Measurements from ENCODE around the gene HLA-DMB. TPM values are rescaled to one million over a fixed set of nuclear protein-coding genes. Genes with fewer than 3 reads are reported as not detected.
A peak's percentile ranks its signal among the peaks of the same experiment; 100 is the strongest.
"Not testable (repeated sequence)": the region's sequence is repeated elsewhere in the genome, so short reads cannot be mapped to it uniquely, and the experiment has no call there.

HLA-DMB gene
- total and polyA plus RNA-seq, 2 donors (not counting 1 experiment from before 2014, with no cell fraction given), result 0.28 to 0.83 TPM

DNA sequence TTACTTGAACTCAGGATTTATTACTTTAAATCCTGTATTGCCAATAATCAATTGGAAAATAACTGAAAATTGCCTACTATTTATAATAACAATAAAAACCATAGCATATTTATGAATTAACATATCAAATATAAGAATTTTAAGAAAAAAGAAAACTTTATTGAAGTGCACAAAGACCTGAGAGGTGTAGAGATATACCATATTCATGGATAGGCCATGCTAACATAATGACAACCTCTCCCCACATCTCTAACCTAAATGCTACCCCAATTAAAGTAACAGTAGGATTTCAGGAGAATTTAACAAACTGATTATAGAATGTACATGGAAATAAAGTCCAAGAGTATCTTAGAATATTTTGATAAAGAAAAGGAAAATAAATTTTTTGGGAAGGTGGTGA is 5.1 kb upstream of the HLA-DMB start:
- Histone ChIP-seq H3K27me3 (ENCODE audit: control insufficient read depth, insufficient read depth, low read length) (no peaks in the 10 kb centered on the region), H3K79me2 (ENCODE audit: control insufficient read depth, insufficient read depth, low read length) (no peaks in the 10 kb centered on the region), H3K4me2 (ENCODE audit: extremely low read depth, insufficient read depth, low read length) (no peak overlapping the region), H3K27ac (ENCODE audit: insufficient read depth, low read length) (no peak overlapping the region), H3K36me3 (ENCODE audit: control insufficient read depth, insufficient read depth, low read length) (no peaks in the 10 kb centered on the region), H3K9ac (ENCODE audit: insufficient read depth, low read length) (no peak overlapping the region), H3K4me1 (ENCODE audit: control insufficient read depth, extremely low read depth, insufficient read depth, low read length) (peaks cover 4% of the 10 kb centered on the region), H3K9me3 (ENCODE audit: control insufficient read depth, insufficient read depth, low read depth, low read length) (no peaks in the 10 kb centered on the region), H2AFZ (ENCODE audit: low read length) (no peak overlapping the region), H3K4me3 (replicated peaks in 1 of 4; ENCODE audit: control extremely low read depth in 1 of 4, insufficient read depth in 1 of 4, low read depth in 3 of 4, low read length in 4 of 4) (no peak overlapping the region), H4K20me1 (ENCODE audit: control insufficient read depth, extremely low read depth, insufficient read depth, low read length) (no peaks in the 10 kb centered on the region)
- TF ChIP-seq, protein P1, sequence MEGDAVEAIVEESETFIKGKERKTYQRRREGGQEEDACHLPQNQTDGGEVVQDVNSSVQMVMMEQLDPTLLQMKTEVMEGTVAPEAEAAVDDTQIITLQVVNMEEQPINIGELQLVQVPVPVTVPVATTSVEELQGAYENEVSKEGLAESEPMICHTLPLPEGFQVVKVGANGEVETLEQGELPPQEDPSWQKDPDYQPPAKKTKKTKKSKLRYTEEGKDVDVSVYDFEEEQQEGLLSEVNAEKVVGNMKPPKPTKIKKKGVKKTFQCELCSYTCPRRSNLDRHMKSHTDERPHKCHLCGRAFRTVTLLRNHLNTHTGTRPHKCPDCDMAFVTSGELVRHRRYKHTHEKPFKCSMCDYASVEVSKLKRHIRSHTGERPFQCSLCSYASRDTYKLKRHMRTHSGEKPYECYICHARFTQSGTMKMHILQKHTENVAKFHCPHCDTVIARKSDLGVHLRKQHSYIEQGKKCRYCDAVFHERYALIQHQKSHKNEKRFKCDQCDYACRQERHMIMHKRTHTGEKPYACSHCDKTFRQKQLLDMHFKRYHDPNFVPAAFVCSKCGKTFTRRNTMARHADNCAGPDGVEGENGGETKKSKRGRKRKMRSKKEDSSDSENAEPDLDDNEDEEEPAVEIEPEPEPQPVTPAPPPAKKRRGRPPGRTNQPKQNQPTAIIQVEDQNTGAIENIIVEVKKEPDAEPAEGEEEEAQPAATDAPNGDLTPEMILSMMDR (conservative IDR thresholded peaks at IDR 0.05 in 1 of 2, IDR thresholded peaks at IDR 0.05 in 1 of 2; ENCODE audit: low read depth in 1 of 2, low read length in 2 of 2), result no peak
- no peak for TF ChIP-seq EZH2 (IDR thresholded peaks at IDR 0.05; ENCODE audit: low read length, missing control alignments)
- DNase-seq (ENCODE audit: low read depth in 2 of 2), result no peak

DNA sequence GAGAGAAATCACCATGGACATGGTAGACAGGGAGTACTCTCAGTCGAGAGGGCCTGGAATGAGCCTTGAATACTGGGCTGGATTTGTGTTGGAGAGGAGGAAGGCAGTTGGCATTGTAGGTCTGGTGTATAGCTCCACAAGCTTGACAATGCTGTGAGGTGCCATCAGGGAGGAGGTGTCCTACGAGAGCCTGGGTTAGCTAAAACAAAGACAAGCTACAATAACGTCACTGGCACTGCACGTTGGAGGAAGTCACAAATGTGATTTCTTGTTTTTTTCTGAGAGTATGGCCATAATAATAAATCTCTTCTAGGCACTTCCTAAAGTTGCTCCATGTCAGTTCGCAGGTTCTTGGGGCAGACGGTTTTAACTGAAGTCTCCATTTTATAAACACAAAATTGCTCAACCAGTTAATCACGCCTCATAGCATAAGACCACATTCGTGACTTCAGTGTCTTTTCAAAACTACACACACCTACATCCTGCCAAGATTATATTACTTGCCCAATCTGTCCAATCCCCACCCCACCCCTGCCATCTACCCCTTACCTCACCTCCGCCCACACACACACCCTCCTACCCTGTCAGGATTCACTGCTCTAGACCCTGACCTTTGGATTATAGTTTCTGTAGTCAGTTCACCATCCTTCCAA is 4.4 kb upstream of the HLA-DMB start:
- TF ChIP-seq, protein P1 (conservative IDR thresholded peaks at IDR 0.05 in 1 of 2, IDR thresholded peaks at IDR 0.05 in 1 of 2; ENCODE audit: low read depth in 1 of 2, low read length in 2 of 2), result no peak
- no peak for TF ChIP-seq EZH2 (IDR thresholded peaks at IDR 0.05; ENCODE audit: low read length, missing control alignments)
- Histone ChIP-seq H3K27ac (ENCODE audit: insufficient read depth, low read length) (peak overlapping the region; percentile 18), H3K9me3 (ENCODE audit: control insufficient read depth, insufficient read depth, low read depth, low read length) (no peaks in the 10 kb centered on the region), H3K79me2 (ENCODE audit: control insufficient read depth, insufficient read depth, low read length) (no peaks in the 10 kb centered on the region), H4K20me1 (ENCODE audit: control insufficient read depth, extremely low read depth, insufficient read depth, low read length) (no peaks in the 10 kb centered on the region), H2AFZ (ENCODE audit: low read length) (peak overlapping the region; percentile 25), H3K4me2 (ENCODE audit: extremely low read depth, insufficient read depth, low read length) (peak overlapping the region; percentile 59), H3K4me1 (ENCODE audit: control insufficient read depth, extremely low read depth, insufficient read depth, low read length) (peaks cover 4% of the 10 kb centered on the region), H3K4me3 (replicated peaks in 1 of 4; ENCODE audit: control extremely low read depth in 1 of 4, insufficient read depth in 1 of 4, low read depth in 3 of 4, low read length in 4 of 4) (no peak overlapping the region), H3K36me3 (ENCODE audit: control insufficient read depth, insufficient read depth, low read length) (no peaks in the 10 kb centered on the region), H3K27me3 (ENCODE audit: control insufficient read depth, insufficient read depth, low read length) (no peaks in the 10 kb centered on the region), H3K9ac (ENCODE audit: insufficient read depth, low read length) (no peak overlapping the region)
- DNase-seq (ENCODE audit: low read depth in 2 of 2), result peak; percentile 45 to 78

- no peak overlapping the region for H2AFZ ChIP-seq (ENCODE audit: low read length)
Measured at GRCh38 chr6:32943864-32944649, 3.2 kb upstream of the HLA-DMB start.

DNA sequence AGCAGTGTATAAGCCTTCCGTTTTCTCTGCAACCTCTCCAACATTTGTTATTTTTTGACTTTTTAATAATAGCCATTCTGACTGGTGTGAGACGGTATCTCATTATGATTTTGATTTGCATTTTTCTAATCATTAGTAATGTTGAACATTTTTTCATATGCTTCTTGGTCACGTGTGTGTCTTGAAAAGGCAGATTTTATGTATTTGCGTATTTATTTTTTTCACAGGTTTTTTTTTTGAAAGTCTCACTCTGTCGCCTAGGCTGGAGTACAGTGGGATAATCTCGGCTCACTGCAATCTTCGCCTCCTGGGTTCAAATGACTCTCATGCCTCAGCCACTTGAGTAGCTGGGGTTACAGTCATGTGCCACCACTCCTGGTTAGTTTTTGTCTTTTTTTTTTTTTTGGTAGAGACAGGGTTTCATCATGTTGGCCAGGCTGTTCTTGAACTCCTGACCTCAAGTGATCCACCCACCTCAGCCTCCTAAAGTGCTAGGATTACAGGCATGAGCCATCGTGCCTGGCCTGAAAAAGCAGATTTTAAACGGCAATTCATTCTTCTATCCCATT is 1.8 kb upstream of the HLA-DMB start:
- not testable (repeated sequence) for H3K4me3 ChIP-seq (replicated peaks in 1 of 4; ENCODE audit: control extremely low read depth in 1 of 4, insufficient read depth in 1 of 4, low read depth in 3 of 4, low read length in 4 of 4); H3K36me3 ChIP-seq (ENCODE audit: control insufficient read depth, insufficient read depth, low read length); H3K9me3 ChIP-seq (ENCODE audit: control insufficient read depth, insufficient read depth, low read depth, low read length); DNase-seq (ENCODE audit: low read depth in 2 of 2); H3K4me1 ChIP-seq (ENCODE audit: control insufficient read depth, extremely low read depth, insufficient read depth, low read length); H3K79me2 ChIP-seq (ENCODE audit: control insufficient read depth, insufficient read depth, low read length); H4K20me1 ChIP-seq (ENCODE audit: control insufficient read depth, extremely low read depth, insufficient read depth, low read length); H2AFZ ChIP-seq (ENCODE audit: low read length); H3K4me2 ChIP-seq (ENCODE audit: extremely low read depth, insufficient read depth, low read length); H3K27me3 ChIP-seq (ENCODE audit: control insufficient read depth, insufficient read depth, low read length); H3K27ac ChIP-seq (ENCODE audit: insufficient read depth, low read length); H3K9ac ChIP-seq (ENCODE audit: insufficient read depth, low read length)

More at GRCh38 chr6:32943864-32944649, 3.2 kb upstream of the HLA-DMB start:
- DNase-seq (ENCODE audit: low read depth in 2 of 2), result no peak
- Histone ChIP-seq H3K4me3 (replicated peaks in 1 of 4; ENCODE audit: control extremely low read depth in 1 of 4, insufficient read depth in 1 of 4, low read depth in 3 of 4, low read length in 4 of 4) (no peak overlapping the region), H3K9me3 (ENCODE audit: control insufficient read depth, insufficient read depth, low read depth, low read length) (no peaks in the 10 kb centered on the region), H3K4me1 (ENCODE audit: control insufficient read depth, extremely low read depth, insufficient read depth, low read length) (peaks cover 4% of the 10 kb centered on the region), H3K79me2 (ENCODE audit: control insufficient read depth, insufficient read depth, low read length) (no peaks in the 10 kb centered on the region), H3K27ac (ENCODE audit: insufficient read depth, low read length) (no peak overlapping the region), H3K9ac (ENCODE audit: insufficient read depth, low read length) (no peak overlapping the region), H3K4me2 (ENCODE audit: extremely low read depth, insufficient read depth, low read length) (no peak overlapping the region), H3K27me3 (ENCODE audit: control insufficient read depth, insufficient read depth, low read length) (no peaks in the 10 kb centered on the region), H3K36me3 (ENCODE audit: control insufficient read depth, insufficient read depth, low read length) (no peaks in the 10 kb centered on the region), H4K20me1 (ENCODE audit: control insufficient read depth, extremely low read depth, insufficient read depth, low read length) (no peaks in the 10 kb centered on the region)
- TF ChIP-seq, protein P1 (conservative IDR thresholded peaks at IDR 0.05 in 1 of 2, IDR thresholded peaks at IDR 0.05 in 1 of 2; ENCODE audit: low read depth in 1 of 2, low read length in 2 of 2), result no peak
- TF ChIP-seq EZH2 (IDR thresholded peaks at IDR 0.05; ENCODE audit: low read length, missing control alignments), result no peak

Measured in fibroblast of lung (primary cell).